ENCODE data around the gene PEX14. TPM values are rescaled to one million over a fixed set of nuclear protein-coding genes. Genes with fewer than 3 reads are reported as not detected.

Gene PEX14
- polyA plus RNA-seq, 3 donors: 2.2 to 8.8 (median 2.7) TPM

- Histone ChIP-seq H3K27me3 (ENCODE audit: control insufficient read depth in 2 of 2, insufficient read depth in 2 of 2, low read length in 2 of 2) (no peaks in the 10 kb centered on the region), H3K4me1 (ENCODE audit: control insufficient read depth in 1 of 2, insufficient read depth in 2 of 2, low read length in 2 of 2) (no peaks in the 10 kb centered on the region), H2AFZ (ENCODE audit: insufficient read depth, low read depth, low read length, poor library complexity, severe bottlenecking) (no peak overlapping the region), H3K4me2 (replicated peaks; ENCODE audit: extremely low read depth, low read length, poor library complexity, severe bottlenecking) (no peak overlapping the region), H3K27ac (ENCODE audit: low read depth in 1 of 2, low read length in 2 of 2) (no peak overlapping the region), H3K36me3 (replicated peaks in 1 of 2; ENCODE audit: control insufficient read depth in 1 of 2, insufficient read depth in 2 of 2, low read length in 2 of 2) (no peaks in the 10 kb centered on the region), H3K79me2 (ENCODE audit: insufficient read depth, low read length) (no peaks in the 10 kb centered on the region), H3K9me3 (replicated peaks in 1 of 2; ENCODE audit: control insufficient read depth in 1 of 2, insufficient read depth in 1 of 2, low read length in 2 of 2) (no peaks in the 10 kb centered on the region), H3K4me3 (replicated peaks in 1 of 3; ENCODE audit: low read depth in 2 of 3, low read length in 3 of 3) (no peak overlapping the region), H4K20me1 (ENCODE audit: insufficient read depth, low read length) (no peaks in the 10 kb centered on the region), H3K9ac (ENCODE audit: insufficient read depth, low read length, poor library complexity, severe bottlenecking) (no peak overlapping the region)
- intact Hi-C loops (cut with micrococcal nuclease): no loop called here
- H3K9me3 Mint-ChIP-seq: no peaks in the 10 kb centered on the region
- no peak overlapping the region for H3K27ac Mint-ChIP-seq
- no peak overlapping the region for H3K4me3 Mint-ChIP-seq
- TF ChIP-seq, protein P1, sequence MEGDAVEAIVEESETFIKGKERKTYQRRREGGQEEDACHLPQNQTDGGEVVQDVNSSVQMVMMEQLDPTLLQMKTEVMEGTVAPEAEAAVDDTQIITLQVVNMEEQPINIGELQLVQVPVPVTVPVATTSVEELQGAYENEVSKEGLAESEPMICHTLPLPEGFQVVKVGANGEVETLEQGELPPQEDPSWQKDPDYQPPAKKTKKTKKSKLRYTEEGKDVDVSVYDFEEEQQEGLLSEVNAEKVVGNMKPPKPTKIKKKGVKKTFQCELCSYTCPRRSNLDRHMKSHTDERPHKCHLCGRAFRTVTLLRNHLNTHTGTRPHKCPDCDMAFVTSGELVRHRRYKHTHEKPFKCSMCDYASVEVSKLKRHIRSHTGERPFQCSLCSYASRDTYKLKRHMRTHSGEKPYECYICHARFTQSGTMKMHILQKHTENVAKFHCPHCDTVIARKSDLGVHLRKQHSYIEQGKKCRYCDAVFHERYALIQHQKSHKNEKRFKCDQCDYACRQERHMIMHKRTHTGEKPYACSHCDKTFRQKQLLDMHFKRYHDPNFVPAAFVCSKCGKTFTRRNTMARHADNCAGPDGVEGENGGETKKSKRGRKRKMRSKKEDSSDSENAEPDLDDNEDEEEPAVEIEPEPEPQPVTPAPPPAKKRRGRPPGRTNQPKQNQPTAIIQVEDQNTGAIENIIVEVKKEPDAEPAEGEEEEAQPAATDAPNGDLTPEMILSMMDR (IDR thresholded peaks at IDR 0.05): no peak
- peaks cover 0 to 2% (median 0%) of the 10 kb centered on the region in 3 donors for H3K27me3 Mint-ChIP-seq (ENCODE audit: low read depth in 3 of 3)
- H3K4me1 Mint-ChIP-seq: no peaks in the 10 kb centered on the region
- WGBS (ENCODE audit: insufficient coverage): 98% methylated on average over 35 of the region's 41 CpGs
- no peak for DNase-seq
- H3K36me3 Mint-ChIP-seq: peaks cover 0 to 3% of the 10 kb centered on the region in 2 donors
Measured at GRCh38 chr1:10653370-10654125, 178.8 kb downstream of the PEX14 start.

DNA sequence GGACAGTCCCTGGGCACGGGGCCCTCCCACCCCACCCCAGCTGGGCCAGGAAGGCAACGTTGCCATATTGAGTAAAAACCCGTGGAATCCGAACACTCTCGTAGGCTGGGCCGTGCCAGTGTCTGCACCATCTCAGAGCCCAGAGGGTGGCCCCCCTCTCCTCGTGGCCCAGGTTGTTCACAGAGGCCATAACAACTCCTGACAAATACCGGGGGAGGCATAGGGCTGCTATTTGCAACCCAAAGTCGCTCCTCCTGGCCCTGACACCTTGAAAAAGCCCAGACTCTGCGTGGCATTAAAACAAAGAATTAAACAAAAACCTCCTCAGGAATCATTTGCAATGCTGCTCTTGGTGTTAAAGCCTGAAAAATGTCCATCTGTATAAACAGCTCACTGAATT is 180.3 kb downstream of the PEX14 start:
- Histone ChIP-seq H3K4me3 (replicated peaks in 1 of 3; ENCODE audit: low read depth in 2 of 3, low read length in 3 of 3) (no peak overlapping the region), H3K36me3 (replicated peaks in 1 of 2; ENCODE audit: control insufficient read depth in 1 of 2, insufficient read depth in 2 of 2, low read length in 2 of 2) (no peaks in the 10 kb centered on the region), H3K79me2 (ENCODE audit: insufficient read depth, low read length) (no peaks in the 10 kb centered on the region), H3K9ac (ENCODE audit: insufficient read depth, low read length, poor library complexity, severe bottlenecking) (no peak overlapping the region), H4K20me1 (ENCODE audit: insufficient read depth, low read length) (no peaks in the 10 kb centered on the region), H3K4me1 (ENCODE audit: control insufficient read depth in 1 of 2, insufficient read depth in 2 of 2, low read length in 2 of 2) (no peaks in the 10 kb centered on the region), H2AFZ (ENCODE audit: insufficient read depth, low read depth, low read length, poor library complexity, severe bottlenecking) (no peak overlapping the region), H3K27me3 (ENCODE audit: control insufficient read depth in 2 of 2, insufficient read depth in 2 of 2, low read length in 2 of 2) (no peaks in the 10 kb centered on the region), H3K27ac (ENCODE audit: low read depth in 1 of 2, low read length in 2 of 2) (no peak overlapping the region), H3K9me3 (replicated peaks in 1 of 2; ENCODE audit: control insufficient read depth in 1 of 2, insufficient read depth in 1 of 2, low read length in 2 of 2) (no peaks in the 10 kb centered on the region), H3K4me2 (replicated peaks; ENCODE audit: extremely low read depth, low read length, poor library complexity, severe bottlenecking) (no peak overlapping the region)
- Mint-ChIP-seq H3K4me1 (no peaks in the 10 kb centered on the region), H3K36me3 (peaks cover 0 to 3% of the 10 kb centered on the region in 2 donors), H3K9me3 (no peaks in the 10 kb centered on the region), H3K4me3 (no peak overlapping the region), H3K27ac (no peak overlapping the region), H3K27me3 (ENCODE audit: low read depth in 3 of 3) (peaks cover 0 to 2% (median 2%) of the 10 kb centered on the region in 3 donors)
- TF ChIP-seq, protein P1 (IDR thresholded peaks at IDR 0.05): no peak
- no peak for DNase-seq
- intact Hi-C loops (cut with micrococcal nuclease): no loop called here
- WGBS (ENCODE audit: insufficient coverage): 91% methylated on average over 9 of the region's 10 CpGs

Data from CD14-positive monocyte (primary cell).